ENCODE results near the gene SH3BP1. TPM values are rescaled to one million over a fixed set of nuclear protein-coding genes. Genes with fewer than 3 reads are reported as not detected.

Gene SH3BP1
- total RNA-seq, 1 donor from 2014 or later, result 10.3 TPM

DNA sequence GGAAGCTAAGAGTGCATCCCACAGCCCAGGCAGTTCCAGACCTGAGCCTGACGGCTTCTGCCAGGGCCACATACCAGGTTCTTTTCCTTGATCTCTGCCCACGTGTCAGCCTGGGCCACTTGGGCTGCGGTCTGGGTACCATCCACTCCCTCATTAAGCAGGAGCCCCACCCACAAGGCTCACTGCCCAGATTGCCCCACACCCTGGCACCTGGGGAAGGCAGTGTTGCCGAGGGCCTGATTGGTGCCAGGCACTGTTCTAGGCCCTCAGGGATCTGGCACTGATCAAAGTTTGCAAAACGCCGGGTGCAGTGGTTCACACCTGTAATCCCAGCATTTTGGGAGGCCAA, 15.5 kb upstream of the SH3BP1 start:
- no peak overlapping the region for H3K27ac Mint-ChIP-seq
- Histone ChIP-seq H3K36me3 (no peaks in the 10 kb centered on the region), H2AFZ (replicated peaks) (no peak overlapping the region), H3F3A (ENCODE audit: low read depth) (peaks cover 5% of the 10 kb centered on the region), H3K4me1 (peaks cover 4% of the 10 kb centered on the region), H3K9me3 (ENCODE audit: low read depth) (no peaks in the 10 kb centered on the region), H3K27me3 (no peaks in the 10 kb centered on the region), H3K4me3 (no peak overlapping the region), H3K79me2 (ENCODE audit: low read depth) (no peaks in the 10 kb centered on the region), H3K27ac (no peak overlapping the region), H3K9ac (no peak overlapping the region), H3K4me2 (no peak overlapping the region), H4K20me1 (ENCODE audit: low read depth) (no peaks in the 10 kb centered on the region)
- TF ChIP-seq, protein P1, sequence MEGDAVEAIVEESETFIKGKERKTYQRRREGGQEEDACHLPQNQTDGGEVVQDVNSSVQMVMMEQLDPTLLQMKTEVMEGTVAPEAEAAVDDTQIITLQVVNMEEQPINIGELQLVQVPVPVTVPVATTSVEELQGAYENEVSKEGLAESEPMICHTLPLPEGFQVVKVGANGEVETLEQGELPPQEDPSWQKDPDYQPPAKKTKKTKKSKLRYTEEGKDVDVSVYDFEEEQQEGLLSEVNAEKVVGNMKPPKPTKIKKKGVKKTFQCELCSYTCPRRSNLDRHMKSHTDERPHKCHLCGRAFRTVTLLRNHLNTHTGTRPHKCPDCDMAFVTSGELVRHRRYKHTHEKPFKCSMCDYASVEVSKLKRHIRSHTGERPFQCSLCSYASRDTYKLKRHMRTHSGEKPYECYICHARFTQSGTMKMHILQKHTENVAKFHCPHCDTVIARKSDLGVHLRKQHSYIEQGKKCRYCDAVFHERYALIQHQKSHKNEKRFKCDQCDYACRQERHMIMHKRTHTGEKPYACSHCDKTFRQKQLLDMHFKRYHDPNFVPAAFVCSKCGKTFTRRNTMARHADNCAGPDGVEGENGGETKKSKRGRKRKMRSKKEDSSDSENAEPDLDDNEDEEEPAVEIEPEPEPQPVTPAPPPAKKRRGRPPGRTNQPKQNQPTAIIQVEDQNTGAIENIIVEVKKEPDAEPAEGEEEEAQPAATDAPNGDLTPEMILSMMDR (IDR thresholded peaks at IDR 0.05), result no peak
- no peak for TF ChIP-seq EZH2 (IDR thresholded peaks at IDR 0.05)
- no peak for TF ChIP-seq EZH2phosphoT487 (IDR thresholded peaks at IDR 0.05)
- peaks cover 2% of the 10 kb centered on the region for H3K27me3 Mint-ChIP-seq (ENCODE audit: insufficient read depth, low read depth)
- H3K4me1 Mint-ChIP-seq, result peaks cover 7% of the 10 kb centered on the region
- H3K36me3 Mint-ChIP-seq, result peaks cover 11% of the 10 kb centered on the region
- no peak for DNase-seq (ENCODE audit: low spot score)
- H3K4me3 Mint-ChIP-seq, result no peak overlapping the region
- H3K9me3 Mint-ChIP-seq, result no peaks in the 10 kb centered on the region

- H3K27ac Mint-ChIP-seq, result no peak overlapping the region
- peak overlapping the region; percentile 38 for H3K4me3 Mint-ChIP-seq
These were observed 14.6 kb upstream of the SH3BP1 start for GRCh38 chr22:37624876-37625275.

GRCh38 chr22:37625737-37626136, 13.7 kb upstream of the SH3BP1 start:
- no peak overlapping the region for H3K4me3 ChIP-seq
- Mint-ChIP-seq H3K36me3 (peaks cover 9% of the 10 kb centered on the region), H3K27me3 (ENCODE audit: insufficient read depth, low read depth) (peaks cover 2% of the 10 kb centered on the region), H3K27ac (no peak overlapping the region), H3K4me1 (peaks cover 7% of the 10 kb centered on the region), H3K9me3 (no peaks in the 10 kb centered on the region), H3K4me3 (no peak overlapping the region)
- H3K27me3 ChIP-seq, result no peaks in the 10 kb centered on the region
- H3K27ac ChIP-seq, result no peak overlapping the region
- H3F3A ChIP-seq (ENCODE audit: low read depth), result peaks cover 5% of the 10 kb centered on the region
- H3K79me2 ChIP-seq (ENCODE audit: low read depth), result no peaks in the 10 kb centered on the region
- H3K36me3 ChIP-seq, result no peaks in the 10 kb centered on the region
- no peak overlapping the region for H3K4me2 ChIP-seq
- no peaks in the 10 kb centered on the region for H4K20me1 ChIP-seq (ENCODE audit: low read depth)
- DNase-seq (ENCODE audit: low spot score), result no peak
- H3K9me3 ChIP-seq (ENCODE audit: low read depth), result no peaks in the 10 kb centered on the region
- no peak overlapping the region for H3K9ac ChIP-seq
- TF ChIP-seq, protein P1 (IDR thresholded peaks at IDR 0.05), result no peak
- TF ChIP-seq EZH2phosphoT487 (IDR thresholded peaks at IDR 0.05) (no peak), EZH2 (IDR thresholded peaks at IDR 0.05) (no peak)
- H2AFZ ChIP-seq (replicated peaks), result no peak overlapping the region
- H3K4me1 ChIP-seq, result peaks cover 4% of the 10 kb centered on the region

More at GRCh38 chr22:37624876-37625275, 14.6 kb upstream of the SH3BP1 start:
- H3K4me2 ChIP-seq, result no peak overlapping the region
- peaks cover 4% of the 10 kb centered on the region for H3K4me1 ChIP-seq
- H3K27ac ChIP-seq, result no peak overlapping the region
- peaks cover 5% of the 10 kb centered on the region for H3F3A ChIP-seq (ENCODE audit: low read depth)
- no peak for DNase-seq (ENCODE audit: low spot score)
- no peak overlapping the region for H3K9ac ChIP-seq
- Mint-ChIP-seq H3K36me3 (peaks cover 11% of the 10 kb centered on the region), H3K9me3 (no peaks in the 10 kb centered on the region), H3K27me3 (ENCODE audit: insufficient read depth, low read depth) (peaks cover 2% of the 10 kb centered on the region), H3K4me1 (peaks cover 7% of the 10 kb centered on the region)
- no peaks in the 10 kb centered on the region for H3K9me3 ChIP-seq (ENCODE audit: low read depth)
- TF ChIP-seq EZH2phosphoT487 (IDR thresholded peaks at IDR 0.05) (no peak), EZH2 (IDR thresholded peaks at IDR 0.05) (no peak)
- TF ChIP-seq, protein P1 (IDR thresholded peaks at IDR 0.05), result no peak
- H3K36me3 ChIP-seq, result no peaks in the 10 kb centered on the region
- H3K27me3 ChIP-seq, result no peaks in the 10 kb centered on the region
- no peaks in the 10 kb centered on the region for H4K20me1 ChIP-seq (ENCODE audit: low read depth)
- no peaks in the 10 kb centered on the region for H3K79me2 ChIP-seq (ENCODE audit: low read depth)
- no peak overlapping the region for H3K4me3 ChIP-seq
- H2AFZ ChIP-seq (replicated peaks), result no peak overlapping the region
